Smooth muscle cell (in vitro differentiated cells): ENCODE results near the gene CDC7. TPM values are rescaled to one million over a fixed set of nuclear protein-coding genes. Genes with fewer than 3 reads are reported as not detected.

ENCODE experiments used
- DNase-seq: peaks from one replicate; lab custom pipeline; 2025; ENCODE audit not compliant: unreplicated experiment; lab: John Stamatoyannopoulos, UW
- H2AFZ ChIP-seq: fragments of 200-600 bp; sonication (generic); 2 replicates; pipeline ENCODE4 v1.6.0; 2016; ENCODE audit warnings: antibody characterized with exemption, low read depth, mild to moderate bottlenecking
- H3F3A ChIP-seq: fragments of 200-600 bp; sonication (generic); 2 replicates; pipeline ENCODE4 v1.6.0; 2017; ENCODE audit warnings: antibody characterized with exemption, low read depth
- H3K27ac ChIP-seq: fragments of 200-600 bp; sonication (generic); 2 replicates; pipeline ENCODE4 v1.5.1; 2016; ENCODE audit warnings: low read depth, mild to moderate bottlenecking
- H3K27me3 ChIP-seq: fragments of 200-600 bp; sonication (generic); 2 replicates; pipeline ENCODE4 v1.6.1; 2016; ENCODE audit warnings: low read depth, mild to moderate bottlenecking
- H3K36me3 ChIP-seq: fragments of 200-600 bp; sonication (generic); 2 replicates; pipeline ENCODE4 v1.5.1; 2016; ENCODE audit warnings: low read depth
- H3K4me1 ChIP-seq: fragments of 200-600 bp; sonication (generic); 2 replicates; pipeline ENCODE4 v1.5.1; 2016; ENCODE audit warnings: low read depth
- H3K4me2 ChIP-seq: fragments of 200-600 bp; sonication (generic); 2 replicates; pipeline ENCODE4 v1.6.0; 2016; ENCODE audit warnings: mild to moderate bottlenecking
- H3K4me3 ChIP-seq: fragments of 200-600 bp; sonication (generic); 2 replicates; pipeline ENCODE4 v1.5.1; 2016; ENCODE audit warnings: mild to moderate bottlenecking
- H3K79me2 ChIP-seq: fragments of 200-600 bp; sonication (generic); 2 replicates; pipeline ENCODE4 v1.6.0; 2016; ENCODE audit warnings: low read depth, mild to moderate bottlenecking
- H3K9ac ChIP-seq: fragments of 200-600 bp; sonication (generic); 2 replicates; pipeline ENCODE4 v1.6.0; 2016; ENCODE audit warnings: low read depth
- H3K9me3 ChIP-seq: fragments of 200-600 bp; sonication (generic); replicated peaks from 2 replicates; pipeline ENCODE4 v1.5.1; 2016; ENCODE audit warnings: low read depth
- H4K20me1 ChIP-seq: fragments of 200-600 bp; sonication (generic); 2 replicates; pipeline ENCODE4 v1.6.0; 2016; ENCODE audit warnings: low read depth
- CTCF ChIP-seq: fragments of 200-600 bp; sonication (generic); IDR thresholded peaks from 2 replicates; pipeline ENCODE4 v1.5.1; 2017; ENCODE audit warnings: borderline replicate concordance, mild to moderate bottlenecking, antibody characterized with exemption; ENCODE audit not compliant: insufficient read depth, poor library complexity, severe bottlenecking
- WGBS: methylation state at CpG from one replicate; pipeline ENCODE4 v1.1.7; 2016; ENCODE audit warnings: low lambda C conversion rate; 5-methylcytosine and 5-hydroxymethylcytosine counted together
- polyA plus RNA-seq: library from polyadenylated mRNA; unstranded; fragments of >200 nt; fragmentation: Nextera tagmentation; extraction: Ambion mirVana; gene quantifications from 2 replicates; pipeline ENCODE4 v1.2.1, GENCODE V29; 2016
- total RNA-seq: library from RNA; depleted of rRNA; stranded (reverse); fragments of >200 nt; gene quantifications from 2 replicates; pipeline ENCODE4 v1.2.3, GENCODE V29; 2014

Gene CDC7
- total and polyA plus RNA-seq, 2 experiments from 2014 or later = 10.1 to 11.2 TPM

- H3K4me1 ChIP-seq = peaks cover 27% of the 10 kb centered on the region
- no peaks in the 10 kb centered on the region for H3K9me3 ChIP-seq
- no peaks in the 10 kb centered on the region for H3F3A ChIP-seq
- no peak overlapping the region for H2AFZ ChIP-seq
- TF ChIP-seq CTCF = no peak
- no peak overlapping the region for H3K27ac ChIP-seq
- no peak for DNase-seq
- no peak overlapping the region for H3K9ac ChIP-seq
- no peaks in the 10 kb centered on the region for H3K36me3 ChIP-seq
- H3K79me2 ChIP-seq = peaks cover 55% of the 10 kb centered on the region
- no peaks in the 10 kb centered on the region for H3K27me3 ChIP-seq
- no peaks in the 10 kb centered on the region for H4K20me1 ChIP-seq
- H3K4me2 ChIP-seq = no peak overlapping the region
- WGBS = 88% methylated on average over 2 of the region's 2 CpGs
- no peak overlapping the region for H3K4me3 ChIP-seq
Measured at GRCh38 chr1:91507328-91507727, 6.7 kb downstream of the CDC7 start.

GRCh38 chr1:91510754-91511153 lies 10.1 kb downstream of the CDC7 start:
- no peak overlapping the region for H3K9ac ChIP-seq
- H2AFZ ChIP-seq = no peak overlapping the region
- no peak for DNase-seq
- no peaks in the 10 kb centered on the region for H3F3A ChIP-seq
- H3K4me1 ChIP-seq = peaks cover 2% of the 10 kb centered on the region
- TF ChIP-seq CTCF = no peak
- no peaks in the 10 kb centered on the region for H3K9me3 ChIP-seq
- H3K79me2 ChIP-seq = peaks cover 24% of the 10 kb centered on the region
- no peak overlapping the region for H3K27ac ChIP-seq
- no peaks in the 10 kb centered on the region for H3K36me3 ChIP-seq
- H3K4me3 ChIP-seq = no peak overlapping the region
- no peaks in the 10 kb centered on the region for H3K27me3 ChIP-seq
- no peaks in the 10 kb centered on the region for H4K20me1 ChIP-seq
- no peak overlapping the region for H3K4me2 ChIP-seq
- 92% methylated on average over 1 of the region's 1 CpG for WGBS

GRCh38 chr1:91511386-91511785 lies 10.7 kb downstream of the CDC7 start:
- DNase-seq = no peak
- no peak overlapping the region for H3K4me2 ChIP-seq

More at GRCh38 chr1:91511386-91511785, 10.7 kb downstream of the CDC7 start:
- H4K20me1 ChIP-seq = no peaks in the 10 kb centered on the region
- H3K9me3 ChIP-seq = no peaks in the 10 kb centered on the region
- peaks cover 18% of the 10 kb centered on the region for H3K79me2 ChIP-seq
- H3K36me3 ChIP-seq = no peaks in the 10 kb centered on the region
- H3K9ac ChIP-seq = no peak overlapping the region
- H3F3A ChIP-seq = no peaks in the 10 kb centered on the region
- 70% methylated on average over 3 of the region's 3 CpGs for WGBS
- no peak overlapping the region for H3K27ac ChIP-seq
- no peaks in the 10 kb centered on the region for H3K27me3 ChIP-seq
- no peak overlapping the region for H2AFZ ChIP-seq
- no peak overlapping the region for H3K4me3 ChIP-seq
- TF ChIP-seq CTCF = peak; percentile 62
- no peaks in the 10 kb centered on the region for H3K4me1 ChIP-seq
